H9 (cell line): ENCODE results near the gene CDH4. TPM values are rescaled to one million over a fixed set of nuclear protein-coding genes. Genes with fewer than 3 reads are reported as not detected.

ENCODE experiments used
- DNase-seq: peaks from one replicate; pipeline ENCODE4 v3.0.0-alpha.2; 2017
- H2AFZ ChIP-seq: one replicate; pipeline ENCODE4 v1.6.1; 2013; ENCODE audit warnings: mild to moderate bottlenecking, low read length, control low read depth, moderate library complexity
- H2AK5ac ChIP-seq: 2 replicates; pipeline ENCODE4 v1.6.1; 2013; ENCODE audit warnings: low read length, control low read depth, mixed read lengths; ENCODE audit not compliant: insufficient read length
- H2BK120ac ChIP-seq: one replicate; pipeline ENCODE4 v1.6.1; 2013; ENCODE audit warnings: low read depth, mild to moderate bottlenecking, low read length, control low read depth, inconsistent platforms; ENCODE audit not compliant: poor library complexity, severe bottlenecking
- H2BK12ac ChIP-seq: 2 replicates; pipeline ENCODE4 v1.6.1; 2013; ENCODE audit warnings: low read length, control low read depth, mixed read lengths, low read depth; ENCODE audit not compliant: insufficient read length
- H2BK15ac ChIP-seq: 2 replicates; pipeline ENCODE4 v1.6.1; 2013; ENCODE audit warnings: low read depth, low read length, control low read depth
- H2BK20ac ChIP-seq: one replicate; pipeline ENCODE4 v1.6.1; 2013; ENCODE audit warnings: low read depth, mild to moderate bottlenecking, low read length, control low read depth, inconsistent platforms; ENCODE audit not compliant: poor library complexity, severe bottlenecking
- H2BK5ac ChIP-seq: 2 replicates; pipeline ENCODE4 v1.6.1; 2013; ENCODE audit warnings: low read length, control low read depth, mixed read lengths; ENCODE audit not compliant: insufficient read length
- H3K14ac ChIP-seq: 2 replicates; pipeline ENCODE4 v1.6.1; 2013; ENCODE audit warnings: low read length, control low read depth; ENCODE audit not compliant: insufficient read depth
- H3K18ac ChIP-seq: 2 replicates; pipeline ENCODE4 v1.6.1; 2013; ENCODE audit warnings: low read depth, mild to moderate bottlenecking, mixed read lengths, low read length, control low read depth; ENCODE audit not compliant: insufficient read length
- H3K23ac ChIP-seq: 2 replicates; pipeline ENCODE4 v1.6.1; 2013; ENCODE audit warnings: low read length, control low read depth, mixed read lengths, low read depth; ENCODE audit not compliant: insufficient read length
- H3K23me2 ChIP-seq: 2 replicates; pipeline ENCODE4 v1.6.1; 2013; ENCODE audit warnings: low read depth, mild to moderate bottlenecking, mixed read lengths, low read length, control low read depth; ENCODE audit not compliant: insufficient read length, poor library complexity, severe bottlenecking
- H3K27ac ChIP-seq: 2 replicates; pipeline ENCODE4 v1.5.1; 2013; ENCODE audit warnings: low read length, control low read depth, mixed read lengths, low read depth; ENCODE audit not compliant: insufficient read length
- H3K27me3 ChIP-seq: 2 replicates; pipeline ENCODE4 v1.6.1; 2013; ENCODE audit warnings: low read length, control low read depth, inconsistent platforms; ENCODE audit not compliant: insufficient read depth
- H3K4ac ChIP-seq: 2 replicates; pipeline ENCODE4 v1.6.1; 2013; ENCODE audit warnings: low read depth, mild to moderate bottlenecking, control low read depth, inconsistent platforms, low read length, moderate library complexity
- H3K4me1 ChIP-seq: 2 replicates; pipeline ENCODE4 v1.6.1; 2013; ENCODE audit warnings: low read length, control low read depth, inconsistent platforms; ENCODE audit not compliant: insufficient read depth
- H3K4me2 ChIP-seq: 2 replicates; pipeline ENCODE4 v1.6.1; 2013; ENCODE audit warnings: low read length, control low read depth, mixed read lengths; ENCODE audit not compliant: insufficient read length, insufficient read depth
- H3K56ac ChIP-seq: 2 replicates; pipeline ENCODE4 v1.6.1; 2013; ENCODE audit warnings: low read depth, mild to moderate bottlenecking, mixed read lengths, low read length, control low read depth; ENCODE audit not compliant: insufficient read length
- H3K79me1 ChIP-seq: 2 replicates; pipeline ENCODE4 v1.6.1; 2013; ENCODE audit warnings: low read depth, mild to moderate bottlenecking, moderate library complexity, low read length, control low read depth, inconsistent platforms; ENCODE audit not compliant: insufficient read depth, poor library complexity, severe bottlenecking
- H3K79me2 ChIP-seq: 2 replicates; pipeline ENCODE4 v1.6.1; 2013; ENCODE audit warnings: low read length, control low read depth, inconsistent platforms; ENCODE audit not compliant: insufficient read depth
- H3K9ac ChIP-seq: 2 replicates; pipeline ENCODE4 v1.6.1; 2013; ENCODE audit warnings: low read length, control low read depth, mixed read lengths; ENCODE audit not compliant: insufficient read length; ENCODE audit errors: extremely low read depth
- H3K9me3 ChIP-seq: one replicate; pipeline ENCODE4 v1.6.1; 2013; ENCODE audit warnings: low read depth, low read length, inconsistent platforms; ENCODE audit not compliant: control insufficient read depth
- H3T11ph ChIP-seq: one replicate; pipeline ENCODE4 v1.6.1; 2013; ENCODE audit warnings: mild to moderate bottlenecking, low read length, control low read depth, inconsistent platforms
- H4K20me1 ChIP-seq: one replicate; pipeline ENCODE4 v1.6.1; 2013; ENCODE audit not compliant: control insufficient read depth, insufficient read length, insufficient read depth
- H4K5ac ChIP-seq: 2 replicates; pipeline ENCODE4 v1.6.1; 2013; ENCODE audit warnings: low read depth, mild to moderate bottlenecking, mixed read lengths, low read length, control low read depth; ENCODE audit not compliant: insufficient read length
- H4K8ac ChIP-seq: replicated peaks from 2 replicates; pipeline ENCODE4 v1.6.1; 2013; ENCODE audit warnings: low read length, control low read depth, mixed read lengths, low read depth; ENCODE audit not compliant: insufficient read length
- H4K91ac ChIP-seq: 2 replicates; pipeline ENCODE4 v1.6.1; 2013; ENCODE audit warnings: low read depth, mild to moderate bottlenecking, moderate library complexity, mixed read lengths, low read length, control low read depth; ENCODE audit not compliant: insufficient read length
- H3K27ac Mint-ChIP-seq, 3 experiments: 2 replicates in 2 of 3; 3 replicates in 1 of 3; pipeline ENCODE4 v1.8.0; 2020 to 2021; ENCODE audit warnings: mixed read lengths in 3 of 3, mild to moderate bottlenecking in 1 of 3, moderate library complexity in 1 of 3
- H3K27me3 Mint-ChIP-seq: 2 replicates; pipeline ENCODE4 v1.8.0; 2021; ENCODE audit warnings: low read depth, mild to moderate bottlenecking, moderate library complexity, mixed read lengths
- H3K36me3 Mint-ChIP-seq, 3 experiments: 2 replicates in 2 of 3; 3 replicates in 1 of 3; pipeline ENCODE4 v1.8.0; 2020 to 2021; ENCODE audit warnings: low read depth in 3 of 3, mixed read lengths in 3 of 3; ENCODE audit not compliant: insufficient read depth in 1 of 3
- H3K4me1 Mint-ChIP-seq, 2 experiments: 2 replicates each; pipeline ENCODE4 v1.8.0; 2020; ENCODE audit warnings: mixed read lengths in 2 of 2
- H3K4me3 Mint-ChIP-seq, 2 experiments: 2 replicates in 1 of 2; 3 replicates in 1 of 2; pipeline ENCODE4 v1.8.0; 2020 to 2021; ENCODE audit warnings: mild to moderate bottlenecking in 2 of 2, mixed read lengths in 2 of 2, moderate library complexity in 1 of 2
- H3K9me3 Mint-ChIP-seq, 2 experiments: 2 replicates in 1 of 2; 3 replicates in 1 of 2; pipeline ENCODE4 v1.8.0; 2020; ENCODE audit warnings: mild to moderate bottlenecking in 2 of 2, mixed read lengths in 2 of 2, moderate library complexity in 1 of 2
- WGBS: extraction: QIAGEN DNeasy Blood & Tissue Kit; methylation state at CpG from one replicate; pipeline ENCODE4 v1.1.7; 2013; ENCODE audit warnings: missing lambda C conversion rate, low lambda C conversion rate, mixed read lengths; ENCODE audit not compliant: insufficient read length; ENCODE audit errors: extremely low coverage; 5-methylcytosine and 5-hydroxymethylcytosine counted together
- total RNA-seq: library from RNA; stranded (reverse); gene quantifications from 2 replicates; pipeline ENCODE4 v1.2.1, GENCODE V29; 2021
- TF ChIP-seq, protein P1 (sequence below): fragments of 200-600 bp; sonication (generic); conservative IDR thresholded peaks from 3 replicates; pipeline ENCODE4 v1.8.0; 2021; ENCODE audit warnings: antibody characterized with exemption, mild to moderate bottlenecking

Gene CDH4
- total RNA-seq, 1 experiment from 2014 or later, result 3.0 TPM

DNA sequence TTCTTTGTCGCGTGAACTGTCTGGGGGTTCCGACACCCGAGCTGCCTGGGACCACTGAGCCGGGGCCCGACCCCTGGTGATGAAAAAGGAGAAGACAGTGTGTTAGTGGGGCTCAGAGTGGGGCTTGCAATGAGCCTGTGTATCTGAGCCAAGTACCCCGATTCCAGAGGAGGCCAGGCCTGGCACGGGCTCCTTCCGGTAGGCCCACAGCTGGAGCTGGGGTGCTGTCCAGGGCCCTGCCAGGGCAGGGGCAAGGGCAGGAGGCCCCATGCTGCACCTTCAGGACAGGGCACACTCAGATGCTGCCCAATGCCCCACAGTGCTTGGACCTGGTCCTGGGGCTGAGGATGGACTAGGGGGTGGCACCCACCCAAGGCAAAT is 724.2 kb downstream of the CDH4 start:
- H2BK5ac ChIP-seq, result no peak overlapping the region

More for the DNA sequence above, 724.2 kb downstream of the CDH4 start:
- Histone ChIP-seq H2AFZ (no peak overlapping the region), H2AK5ac (no peak overlapping the region), H2BK12ac (no peak overlapping the region), H2BK20ac (no peak overlapping the region), H4K8ac (no peak overlapping the region), H4K20me1 (no peaks in the 10 kb centered on the region), H3K23me2 (no peaks in the 10 kb centered on the region), H3K9ac (no peak overlapping the region), H3K79me2 (no peaks in the 10 kb centered on the region), H3K23ac (no peak overlapping the region), H2BK15ac (no peak overlapping the region), H3K18ac (no peak overlapping the region), H3K56ac (no peak overlapping the region), H4K91ac (no peak overlapping the region), H3K4me2 (no peak overlapping the region), H4K5ac (no peak overlapping the region), H3T11ph (no peak overlapping the region), H3K9me3 (no peaks in the 10 kb centered on the region), H3K4me1 (no peaks in the 10 kb centered on the region), H3K27ac (no peak overlapping the region), H3K27me3 (peaks cover 2% of the 10 kb centered on the region; the same call in 1 of the 2 replicates), H3K14ac (no peak overlapping the region), H3K79me1 (no peaks in the 10 kb centered on the region), H3K4ac (no peak overlapping the region), H2BK120ac (no peak overlapping the region)
- Mint-ChIP-seq H3K36me3 (peaks cover 20 to 39% (median 38%) of the 10 kb centered on the region in 3 experiments; a peak in 6 of 7 replicates), H3K27me3 (no peaks in the 10 kb centered on the region; the same call in 1 of the 2 replicates), H3K27ac (peak overlapping the region in 2 of 3 experiments; percentile 77 to 93; a peak in 4 of 7 replicates), H3K4me3 (no peak overlapping the region), H3K4me1 (peaks cover 2% of the 10 kb centered on the region in 2 experiments; a peak in 2 of 4 replicates), H3K9me3 (no peaks in the 10 kb centered on the region)
- DNase-seq, result no peak
- WGBS, result no CpG with 5 or more reads among the region's 9 CpGs
- TF ChIP-seq, protein P1, sequence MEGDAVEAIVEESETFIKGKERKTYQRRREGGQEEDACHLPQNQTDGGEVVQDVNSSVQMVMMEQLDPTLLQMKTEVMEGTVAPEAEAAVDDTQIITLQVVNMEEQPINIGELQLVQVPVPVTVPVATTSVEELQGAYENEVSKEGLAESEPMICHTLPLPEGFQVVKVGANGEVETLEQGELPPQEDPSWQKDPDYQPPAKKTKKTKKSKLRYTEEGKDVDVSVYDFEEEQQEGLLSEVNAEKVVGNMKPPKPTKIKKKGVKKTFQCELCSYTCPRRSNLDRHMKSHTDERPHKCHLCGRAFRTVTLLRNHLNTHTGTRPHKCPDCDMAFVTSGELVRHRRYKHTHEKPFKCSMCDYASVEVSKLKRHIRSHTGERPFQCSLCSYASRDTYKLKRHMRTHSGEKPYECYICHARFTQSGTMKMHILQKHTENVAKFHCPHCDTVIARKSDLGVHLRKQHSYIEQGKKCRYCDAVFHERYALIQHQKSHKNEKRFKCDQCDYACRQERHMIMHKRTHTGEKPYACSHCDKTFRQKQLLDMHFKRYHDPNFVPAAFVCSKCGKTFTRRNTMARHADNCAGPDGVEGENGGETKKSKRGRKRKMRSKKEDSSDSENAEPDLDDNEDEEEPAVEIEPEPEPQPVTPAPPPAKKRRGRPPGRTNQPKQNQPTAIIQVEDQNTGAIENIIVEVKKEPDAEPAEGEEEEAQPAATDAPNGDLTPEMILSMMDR, result 0 out of 3 replicates have a peak, but pooled peaks have one; percentile 19
